ENCODE results near the gene USP47. TPM values are rescaled to one million over a fixed set of nuclear protein-coding genes. Genes with fewer than 3 reads are reported as not detected.

USP47 gene
- total and polyA plus RNA-seq, 2 donors (not counting 1 experiment from before 2014, with no cell fraction given): 12.8 to 52.9 TPM

DNA sequence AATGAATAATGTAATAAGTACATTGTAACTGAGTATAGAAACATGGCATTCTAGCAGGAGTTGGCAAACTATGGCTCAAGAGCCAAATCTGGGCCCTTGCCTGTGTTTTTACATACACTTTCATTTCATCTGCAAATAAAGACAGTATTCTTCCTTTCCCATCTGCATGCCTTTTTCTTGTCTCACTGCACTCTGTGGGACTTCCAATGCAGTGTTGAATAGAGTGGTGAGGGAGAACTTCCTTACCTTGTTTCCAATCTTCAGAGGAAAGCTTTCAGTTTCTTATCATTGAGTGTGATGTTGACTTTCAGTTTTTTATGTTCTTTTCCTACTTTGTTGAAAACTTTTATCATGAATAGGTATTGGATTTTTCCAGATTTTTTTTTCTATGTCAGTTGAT is 82.1 kb downstream of the USP47 start:
- H3K9me3 Mint-ChIP-seq (ENCODE audit: insufficient read depth): no peaks in the 10 kb centered on the region
- Histone ChIP-seq H3K27ac (ENCODE audit: low read length in 2 of 2) (no peak overlapping the region), H3K4me1 (ENCODE audit: control insufficient read depth in 2 of 2, insufficient read depth in 2 of 2, low read length in 2 of 2) (no peaks in the 10 kb centered on the region), H3K4me2 (replicated peaks; ENCODE audit: low read depth, low read length, poor library complexity, severe bottlenecking) (no peak overlapping the region), H2AFZ (ENCODE audit: insufficient read depth, low read depth, low read length, poor library complexity, severe bottlenecking) (no peak overlapping the region), H3K9ac (ENCODE audit: low read length) (no peak overlapping the region), H3K4me3 (ENCODE audit: control extremely low read depth in 1 of 5, extremely low read depth in 1 of 5, insufficient read depth in 1 of 5, low read depth in 2 of 5, low read length in 4 of 5) (no peak overlapping the region), H3K27me3 (replicated peaks in 1 of 4; ENCODE audit: control extremely low read depth in 1 of 4, control insufficient read depth in 3 of 4, insufficient read depth in 4 of 4, low read length in 3 of 4) (no peaks in the 10 kb centered on the region), H3K79me2 (ENCODE audit: control insufficient read depth, insufficient read depth, low read length) (no peaks in the 10 kb centered on the region), H3K9me3 (ENCODE audit: control extremely low read depth in 1 of 3, control insufficient read depth in 2 of 3, insufficient read depth in 1 of 3, low read length in 2 of 3) (peaks cover 0 to 2% (median 0%) of the 10 kb centered on the region in 3 donors), H4K20me1 (ENCODE audit: control insufficient read depth, insufficient read depth, low read length, poor library complexity, severe bottlenecking) (no peaks in the 10 kb centered on the region), H3K36me3 (replicated peaks in 1 of 2; ENCODE audit: control extremely low read depth in 1 of 2, control insufficient read depth in 1 of 2, extremely low read depth in 1 of 2, insufficient read depth in 2 of 2, low read length in 1 of 2) (peaks cover 12 to 27% of the 10 kb centered on the region in 2 experiments)
- ATAC-seq (ENCODE audit: low read depth): no peak
- H3K4me3 Mint-ChIP-seq: no peak overlapping the region
- no peak overlapping the region for H3K27ac Mint-ChIP-seq
- ChIA-PET POLR2A (no interaction called here), CTCF (no interaction called here)
- peaks cover 13% of the 10 kb centered on the region for H3K4me1 Mint-ChIP-seq
- DNase-seq: no peak
- intact Hi-C loops (cut with micrococcal nuclease): no loop called here
- no peaks in the 10 kb centered on the region for H3K27me3 Mint-ChIP-seq
- TF ChIP-seq CTCF (IDR thresholded peaks at IDR 0.05) (no peak), EZH2 (IDR thresholded peaks at IDR 0.05; ENCODE audit: borderline replicate concordance, insufficient read depth, low read depth, low read length, poor library complexity, severe bottlenecking) (no peak)

DNA sequence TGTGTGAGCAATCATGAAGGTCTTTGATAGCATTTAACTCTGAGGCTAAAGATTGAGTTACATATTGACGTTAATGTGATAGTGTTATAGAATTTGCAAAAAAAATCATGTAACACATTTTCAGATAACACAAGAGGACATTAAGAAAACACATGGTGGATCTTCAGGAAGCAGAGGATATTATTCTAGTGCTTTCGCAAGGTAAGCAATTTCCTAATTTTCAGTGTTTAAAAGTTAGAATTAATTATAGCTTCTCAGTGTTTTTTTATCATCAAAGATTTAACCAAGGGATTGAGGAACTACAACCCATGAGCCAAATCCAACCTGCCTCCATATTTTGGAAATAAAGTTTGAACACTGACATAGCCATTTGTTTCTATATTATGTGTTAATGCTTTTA is 88.1 kb downstream of the USP47 start:
- Mint-ChIP-seq H3K9me3 (ENCODE audit: insufficient read depth) (no peaks in the 10 kb centered on the region), H3K4me1 (peaks cover 11% of the 10 kb centered on the region), H3K27ac (no peak overlapping the region), H3K27me3 (no peaks in the 10 kb centered on the region), H3K4me3 (no peak overlapping the region)
- no peak overlapping the region for H2AFZ ChIP-seq (ENCODE audit: insufficient read depth, low read depth, low read length, poor library complexity, severe bottlenecking)
- no peak overlapping the region for H3K4me2 ChIP-seq (replicated peaks; ENCODE audit: low read depth, low read length, poor library complexity, severe bottlenecking)
- ATAC-seq (ENCODE audit: low read depth) (no peak), DNase-seq (no peak)
- no peaks in the 10 kb centered on the region for H3K27me3 ChIP-seq (replicated peaks in 1 of 4; ENCODE audit: control extremely low read depth in 1 of 4, control insufficient read depth in 3 of 4, insufficient read depth in 4 of 4, low read length in 3 of 4)
- no peak for TF ChIP-seq EZH2 (IDR thresholded peaks at IDR 0.05; ENCODE audit: borderline replicate concordance, insufficient read depth, low read depth, low read length, poor library complexity, severe bottlenecking)
- TF ChIP-seq CTCF (IDR thresholded peaks at IDR 0.05): no peak
- H4K20me1 ChIP-seq (ENCODE audit: control insufficient read depth, insufficient read depth, low read length, poor library complexity, severe bottlenecking): no peaks in the 10 kb centered on the region
- intact Hi-C loops (cut with micrococcal nuclease): loop anchor here (10.0 kb wide), 1 partner anchor 135 kb away; no protein-coding TSS in a partner anchor
- H3K27ac ChIP-seq (ENCODE audit: low read length in 2 of 2): no peak overlapping the region
- peaks cover 33 to 57% of the 10 kb centered on the region in 2 experiments for H3K36me3 ChIP-seq (replicated peaks in 1 of 2; ENCODE audit: control extremely low read depth in 1 of 2, control insufficient read depth in 1 of 2, extremely low read depth in 1 of 2, insufficient read depth in 2 of 2, low read length in 1 of 2)
- peaks cover 0 to 2% (median 0%) of the 10 kb centered on the region in 3 donors for H3K9me3 ChIP-seq (ENCODE audit: control extremely low read depth in 1 of 3, control insufficient read depth in 2 of 3, insufficient read depth in 1 of 3, low read length in 2 of 3)
- H3K4me1 ChIP-seq (ENCODE audit: control insufficient read depth in 2 of 2, insufficient read depth in 2 of 2, low read length in 2 of 2): no peaks in the 10 kb centered on the region
- WGBS (ENCODE audit: insufficient coverage): no CpG with 5 or more reads among the region's 2 CpGs
- ChIA-PET CTCF (no interaction called here), POLR2A (no interaction called here)
- H3K79me2 ChIP-seq (ENCODE audit: control insufficient read depth, insufficient read depth, low read length): no peaks in the 10 kb centered on the region
- no peak overlapping the region for H3K9ac ChIP-seq (ENCODE audit: low read length)
- no peak overlapping the region for H3K4me3 ChIP-seq (ENCODE audit: control extremely low read depth in 1 of 5, extremely low read depth in 1 of 5, insufficient read depth in 1 of 5, low read depth in 2 of 5, low read length in 4 of 5)
